Neural progenitor cell (in vitro differentiated cells): Measurements from ENCODE around the gene CHI3L1. TPM values are rescaled to one million over a fixed set of nuclear protein-coding genes. Genes with fewer than 3 reads are reported as not detected.

Source experiments
- DNase-seq: peaks from one replicate; pipeline ENCODE4 v3.0.0-alpha.2; 2016; ENCODE audit warnings: low spot score
- H2AFZ ChIP-seq: fragments of 200-600 bp; sonication (generic); replicated peaks from 2 replicates; pipeline ENCODE4 v1.6.1; 2016; ENCODE audit warnings: antibody characterized with exemption
- H3F3A ChIP-seq: fragments of 200-600 bp; sonication (generic); 2 replicates; pipeline ENCODE4 v1.6.1; 2016; ENCODE audit warnings: antibody characterized with exemption, low read depth
- H3K27ac ChIP-seq: fragments of 200-600 bp; sonication (generic); 2 replicates; pipeline ENCODE4 v1.5.1; 2016; ENCODE audit warnings: mild to moderate bottlenecking
- H3K27me3 ChIP-seq: fragments of 200-600 bp; sonication (generic); 2 replicates; pipeline ENCODE4 v1.6.1; 2016; ENCODE audit warnings: mild to moderate bottlenecking, moderate library complexity
- H3K36me3 ChIP-seq: fragments of 200-600 bp; sonication (generic); 2 replicates; pipeline ENCODE4 v1.5.1; 2016
- H3K4me1 ChIP-seq: fragments of 200-600 bp; sonication (generic); 2 replicates; pipeline ENCODE4 v1.6.1; 2016; ENCODE audit warnings: mixed run types
- H3K4me2 ChIP-seq: fragments of 200-600 bp; sonication (generic); 2 replicates; pipeline ENCODE4 v1.6.1; 2016
- H3K4me3 ChIP-seq: fragments of 200-600 bp; sonication (generic); 2 replicates; pipeline ENCODE4 v1.5.1; 2016
- H3K79me2 ChIP-seq: fragments of 200-600 bp; sonication (generic); 2 replicates; pipeline ENCODE4 v1.6.1; 2016; ENCODE audit warnings: low read depth
- H3K9ac ChIP-seq: fragments of 200-600 bp; sonication (generic); 2 replicates; pipeline ENCODE4 v1.6.1; 2016
- H3K9me3 ChIP-seq: fragments of 200-600 bp; sonication (generic); 2 replicates; pipeline ENCODE4 v1.5.1; 2016; ENCODE audit warnings: low read depth
- H4K20me1 ChIP-seq: fragments of 200-600 bp; sonication (generic); 2 replicates; pipeline ENCODE4 v1.6.1; 2016; ENCODE audit warnings: low read depth
- H3K27ac Mint-ChIP-seq: 3 replicates; pipeline ENCODE4 v1.8.0; 2021; ENCODE audit warnings: mixed read lengths
- H3K27me3 Mint-ChIP-seq: 2 replicates; pipeline ENCODE4 v1.8.0; 2022; ENCODE audit warnings: low read depth, mild to moderate bottlenecking, inconsistent platforms, moderate library complexity, mixed read lengths; ENCODE audit not compliant: insufficient read depth
- H3K36me3 Mint-ChIP-seq: 3 replicates; pipeline ENCODE4 v1.8.0; 2021; ENCODE audit warnings: mixed read lengths
- H3K4me1 Mint-ChIP-seq: 3 replicates; pipeline ENCODE4 v1.8.0; 2021; ENCODE audit warnings: mixed read lengths
- H3K4me3 Mint-ChIP-seq: 3 replicates; pipeline ENCODE4 v1.8.0; 2021; ENCODE audit warnings: mild to moderate bottlenecking, moderate library complexity, mixed read lengths
- H3K9me3 Mint-ChIP-seq: 3 replicates; pipeline ENCODE4 v1.8.0; 2020; ENCODE audit warnings: mixed read lengths
- EZH2 ChIP-seq: fragments of 200-600 bp; sonication (generic); IDR thresholded peaks from 2 replicates; pipeline ENCODE4 v1.6.1; 2017; ENCODE audit warnings: antibody characterized with exemption, mild to moderate bottlenecking, moderate library complexity
- EZH2phosphoT487 ChIP-seq: fragments of 200-600 bp; sonication (generic); IDR thresholded peaks from 2 replicates; pipeline ENCODE4 v1.6.1; 2017; ENCODE audit warnings: antibody characterized with exemption
- total RNA-seq: library from RNA; depleted of rRNA; stranded (reverse); fragments of >200 nt; gene quantifications from 2 replicates; pipeline ENCODE4 v1.2.3, GENCODE V29; 2015; ENCODE audit warnings: low replicate concordance
- TF ChIP-seq, protein P1 (sequence below): fragments of 200-600 bp; sonication (generic); IDR thresholded peaks from 2 replicates; pipeline ENCODE4 v1.5.1; 2017; ENCODE audit warnings: antibody characterized with exemption, mild to moderate bottlenecking

CHI3L1 gene
- total RNA-seq, 1 donor from 2014 or later, result 0.95 TPM

DNA sequence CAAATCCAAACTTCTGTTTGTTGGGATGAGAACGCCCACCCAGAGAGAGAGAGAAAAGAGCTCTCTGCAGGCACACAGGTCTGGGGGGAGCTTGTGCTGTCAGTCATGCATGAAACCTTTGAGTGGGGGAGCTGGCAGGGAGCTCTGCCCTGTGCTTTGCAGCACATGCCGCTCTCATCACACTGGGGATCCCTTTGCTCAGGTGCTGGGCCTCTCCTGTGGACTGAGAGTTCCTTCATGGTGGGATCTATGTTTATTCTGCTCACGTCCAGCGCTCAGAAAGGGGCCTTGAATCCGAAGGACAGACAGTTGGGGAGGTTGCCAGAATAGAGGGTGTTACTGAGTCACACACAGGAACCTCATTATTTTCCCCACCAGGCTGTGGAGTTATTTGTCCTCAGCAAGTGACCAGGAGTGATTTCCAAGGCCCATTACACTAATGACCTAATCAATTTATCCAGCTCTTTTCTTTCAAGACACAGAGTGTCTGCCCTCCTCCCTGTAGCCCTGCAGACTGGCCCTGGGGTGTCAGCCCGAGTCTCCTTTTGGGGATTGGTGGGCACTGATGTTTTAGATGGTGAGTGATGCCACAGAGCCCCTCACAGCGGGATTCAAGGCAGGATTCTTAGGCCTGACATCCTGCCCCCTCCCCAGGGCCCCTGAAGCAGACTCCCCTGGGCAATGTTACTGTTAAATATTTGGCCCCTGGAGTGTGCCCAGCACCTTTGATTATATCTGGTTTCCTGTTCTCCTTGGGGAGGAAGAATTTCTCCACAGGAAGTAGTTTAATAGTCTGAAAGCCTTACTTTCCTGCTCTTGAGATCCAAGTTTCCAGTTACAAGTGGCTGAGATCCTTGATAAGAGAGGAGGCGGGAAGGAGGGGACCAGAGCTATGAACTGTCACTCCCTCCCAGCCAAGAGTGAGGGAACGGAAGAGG is 33.2 kb downstream of the CHI3L1 start:
- Histone ChIP-seq H3K4me3 (no peak overlapping the region), H3K36me3 (no peaks in the 10 kb centered on the region), H3F3A (peaks cover 29% of the 10 kb centered on the region), H3K4me2 (peak overlapping the region; percentile 66), H4K20me1 (no peaks in the 10 kb centered on the region), H2AFZ (no peak overlapping the region), H3K79me2 (no peaks in the 10 kb centered on the region), H3K9ac (no peak overlapping the region), H3K9me3 (no peaks in the 10 kb centered on the region), H3K4me1 (peaks cover 60% of the 10 kb centered on the region), H3K27me3 (no peaks in the 10 kb centered on the region), H3K27ac (no peak overlapping the region)
- Mint-ChIP-seq H3K4me3 (peak overlapping the region; percentile 55), H3K27me3 (peaks cover 6% of the 10 kb centered on the region), H3K9me3 (peaks cover 7% of the 10 kb centered on the region), H3K4me1 (peaks cover 54% of the 10 kb centered on the region), H3K27ac (peak overlapping the region; percentile 80), H3K36me3 (peaks cover 12% of the 10 kb centered on the region)
- DNase-seq, result peak; percentile 47
- TF ChIP-seq, protein P1, sequence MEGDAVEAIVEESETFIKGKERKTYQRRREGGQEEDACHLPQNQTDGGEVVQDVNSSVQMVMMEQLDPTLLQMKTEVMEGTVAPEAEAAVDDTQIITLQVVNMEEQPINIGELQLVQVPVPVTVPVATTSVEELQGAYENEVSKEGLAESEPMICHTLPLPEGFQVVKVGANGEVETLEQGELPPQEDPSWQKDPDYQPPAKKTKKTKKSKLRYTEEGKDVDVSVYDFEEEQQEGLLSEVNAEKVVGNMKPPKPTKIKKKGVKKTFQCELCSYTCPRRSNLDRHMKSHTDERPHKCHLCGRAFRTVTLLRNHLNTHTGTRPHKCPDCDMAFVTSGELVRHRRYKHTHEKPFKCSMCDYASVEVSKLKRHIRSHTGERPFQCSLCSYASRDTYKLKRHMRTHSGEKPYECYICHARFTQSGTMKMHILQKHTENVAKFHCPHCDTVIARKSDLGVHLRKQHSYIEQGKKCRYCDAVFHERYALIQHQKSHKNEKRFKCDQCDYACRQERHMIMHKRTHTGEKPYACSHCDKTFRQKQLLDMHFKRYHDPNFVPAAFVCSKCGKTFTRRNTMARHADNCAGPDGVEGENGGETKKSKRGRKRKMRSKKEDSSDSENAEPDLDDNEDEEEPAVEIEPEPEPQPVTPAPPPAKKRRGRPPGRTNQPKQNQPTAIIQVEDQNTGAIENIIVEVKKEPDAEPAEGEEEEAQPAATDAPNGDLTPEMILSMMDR, result no peak
- no peak for TF ChIP-seq EZH2

DNA sequence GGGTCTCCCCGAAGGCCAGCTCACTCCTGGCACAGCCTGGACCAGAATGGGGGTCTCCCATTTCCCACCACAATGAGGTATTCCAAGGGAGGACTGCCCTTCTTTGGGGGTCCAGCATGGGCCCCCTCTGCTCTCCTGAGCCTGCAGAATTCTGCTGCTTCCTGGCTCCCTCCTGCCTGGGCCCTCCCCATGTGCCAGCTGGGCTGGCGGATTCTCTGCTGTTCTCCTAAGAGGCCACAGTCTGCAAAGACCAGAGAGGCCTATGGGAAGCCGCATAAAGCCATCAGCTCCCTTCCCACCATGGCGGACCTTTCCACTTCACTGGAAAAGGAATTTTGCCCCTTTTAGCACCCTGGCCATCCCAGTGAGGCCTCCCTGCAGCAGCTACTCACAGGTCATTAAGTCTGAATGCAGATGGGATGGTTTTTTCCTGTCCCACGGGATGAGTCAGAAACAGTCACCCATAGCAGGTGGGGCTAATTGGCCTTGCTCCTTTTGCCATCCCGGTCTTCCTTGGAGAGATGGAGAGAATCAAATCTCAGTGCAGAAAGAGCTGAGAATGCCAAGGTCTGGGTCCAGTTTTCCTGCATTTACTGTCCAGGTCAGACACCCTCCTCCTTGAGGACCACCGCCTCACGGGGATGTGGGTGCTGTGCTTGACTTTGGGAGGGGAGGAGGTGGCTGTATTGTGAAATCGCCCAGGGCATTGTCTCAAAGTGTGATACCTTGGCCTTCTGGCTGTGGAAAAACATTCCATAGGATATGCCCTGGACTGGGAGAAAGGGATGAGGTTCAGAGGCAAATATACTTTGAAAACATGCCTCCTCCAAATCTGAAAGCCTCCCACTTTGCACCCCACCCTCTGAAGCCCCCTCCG is 34.1 kb downstream of the CHI3L1 start:
- Histone ChIP-seq H3K79me2 (no peaks in the 10 kb centered on the region), H3K27ac (no peak overlapping the region), H3K36me3 (no peaks in the 10 kb centered on the region), H3K4me2 (peak overlapping the region; percentile 66), H4K20me1 (no peaks in the 10 kb centered on the region), H3K27me3 (no peaks in the 10 kb centered on the region), H3F3A (peaks cover 29% of the 10 kb centered on the region), H3K9ac (no peak overlapping the region), H3K4me3 (no peak overlapping the region), H3K9me3 (no peaks in the 10 kb centered on the region), H3K4me1 (peaks cover 63% of the 10 kb centered on the region), H2AFZ (no peak overlapping the region)
- TF ChIP-seq EZH2, result no peak
- TF ChIP-seq, protein P1, result no peak
- peaks cover 5% of the 10 kb centered on the region for H3K36me3 Mint-ChIP-seq
- H3K4me1 Mint-ChIP-seq, result peaks cover 61% of the 10 kb centered on the region
- DNase-seq, result peak; percentile 60
- peak overlapping the region; percentile 88 for H3K27ac Mint-ChIP-seq
- no peaks in the 10 kb centered on the region for H3K9me3 Mint-ChIP-seq
- H3K4me3 Mint-ChIP-seq, result peak overlapping the region; percentile 55
- H3K27me3 Mint-ChIP-seq, result peaks cover 6% of the 10 kb centered on the region

DNA sequence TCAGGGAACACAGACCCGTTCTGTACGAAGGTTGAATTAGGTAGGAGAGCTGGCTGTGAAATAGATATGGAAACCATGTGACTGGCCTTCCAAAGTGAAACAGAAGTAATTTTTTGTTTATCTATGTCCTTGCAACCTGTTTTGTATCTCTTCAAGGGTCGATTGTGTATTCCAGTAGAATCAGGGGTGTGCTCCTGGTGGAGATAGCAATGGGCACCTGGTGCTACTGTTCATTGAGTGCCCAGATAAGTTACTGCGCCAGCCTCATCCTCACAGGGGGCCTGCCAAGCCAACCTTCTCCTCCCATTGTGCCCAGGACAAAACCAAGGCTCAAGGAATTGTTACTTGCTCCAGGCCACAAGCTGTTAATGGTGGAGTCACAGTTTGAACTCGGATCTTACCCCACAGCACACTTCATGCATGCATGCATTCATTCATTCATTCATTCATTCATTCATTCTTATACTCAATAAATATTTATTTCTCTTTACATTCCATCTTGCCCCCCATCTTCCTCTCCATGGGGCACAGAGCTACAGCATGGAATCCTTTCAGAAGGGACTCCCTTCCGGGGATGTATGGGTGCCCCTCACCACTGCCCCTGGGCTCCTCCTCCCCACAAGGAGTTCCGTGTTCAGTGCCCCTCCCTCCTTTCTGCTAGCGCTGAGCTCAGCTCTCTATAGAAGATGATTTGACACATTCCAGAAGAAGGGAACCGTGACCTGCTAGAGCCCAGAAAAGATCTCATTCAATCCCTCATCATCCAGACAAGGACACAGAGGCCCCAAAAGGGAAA is 34.9 kb downstream of the CHI3L1 start:
- Mint-ChIP-seq H3K4me3 (peak overlapping the region; percentile 55), H3K4me1 (peaks cover 67% of the 10 kb centered on the region), H3K27ac (peak overlapping the region; percentile 88), H3K9me3 (no peaks in the 10 kb centered on the region), H3K27me3 (peaks cover 6% of the 10 kb centered on the region), H3K36me3 (peaks cover 4% of the 10 kb centered on the region)
- Histone ChIP-seq H3K27ac (no peak overlapping the region), H4K20me1 (no peaks in the 10 kb centered on the region), H3K36me3 (no peaks in the 10 kb centered on the region), H3K27me3 (no peaks in the 10 kb centered on the region), H3K4me1 (peaks cover 66% of the 10 kb centered on the region), H2AFZ (no peak overlapping the region), H3K4me3 (no peak overlapping the region), H3K9ac (no peak overlapping the region), H3K4me2 (peak overlapping the region; percentile 66), H3K79me2 (no peaks in the 10 kb centered on the region), H3K9me3 (no peaks in the 10 kb centered on the region), H3F3A (peaks cover 29% of the 10 kb centered on the region)
- no peak for DNase-seq
- TF ChIP-seq, protein P1, result no peak
- TF ChIP-seq EZH2 (no peak), EZH2phosphoT487 (no peak)
